Loucy (cell line): ENCODE data around the gene TUT7.
"Not testable (repeated sequence)": the region's sequence is repeated elsewhere in the genome, so short reads cannot be mapped to it uniquely, and the experiment has no call there.

ENCODE experiments used
- H2AFZ ChIP-seq: fragments of 200-600 bp; sonication (generic); 2 replicates; pipeline ENCODE4 v1.6.0; 2016; ENCODE audit warnings: antibody characterized with exemption, mild to moderate bottlenecking, low read length, moderate library complexity
- H3F3A ChIP-seq: fragments of 200-600 bp; 2 replicates; pipeline ENCODE4 v1.6.0; 2016; ENCODE audit warnings: antibody characterized with exemption, low read depth, mild to moderate bottlenecking
- H3K27me3 ChIP-seq: fragments of 200-600 bp; sonication (generic); 2 replicates; pipeline ENCODE4 v1.6.1; 2014; ENCODE audit warnings: low read length, mild to moderate bottlenecking; ENCODE audit not compliant: insufficient read depth, poor library complexity, severe bottlenecking
- H3K36me3 ChIP-seq: fragments of 200-600 bp; sonication (generic); 2 replicates; pipeline ENCODE4 v1.6.1; 2016; ENCODE audit warnings: low read length; ENCODE audit not compliant: insufficient read depth
- H3K4me1 ChIP-seq: fragments of 200-600 bp; sonication (generic); 2 replicates; pipeline ENCODE4 v1.5.1; 2014; ENCODE audit warnings: low read length, mild to moderate bottlenecking; ENCODE audit not compliant: insufficient read depth, poor library complexity, severe bottlenecking
- H3K4me2 ChIP-seq: fragments of 200-600 bp; sonication (generic); 2 replicates; pipeline ENCODE4 v1.6.0; 2014; ENCODE audit warnings: antibody characterized with exemption, low read length, low read depth, mild to moderate bottlenecking; ENCODE audit not compliant: poor library complexity, severe bottlenecking
- H3K4me3 ChIP-seq: fragments of 200-600 bp; sonication (generic); 2 replicates; pipeline ENCODE4 v1.5.1; 2014; ENCODE audit warnings: low read length, mild to moderate bottlenecking, mixed read lengths; ENCODE audit not compliant: poor library complexity, severe bottlenecking
- H3K79me2 ChIP-seq: fragments of 200-600 bp; sonication (generic); 2 replicates; pipeline ENCODE4 v1.6.1; 2014; ENCODE audit warnings: low read length; ENCODE audit not compliant: insufficient read depth
- H3K9ac ChIP-seq: fragments of 200-600 bp; sonication (generic); 2 replicates; pipeline ENCODE4 v1.6.0; 2014; ENCODE audit warnings: mild to moderate bottlenecking, low read depth, low read length, moderate library complexity; ENCODE audit not compliant: poor library complexity, severe bottlenecking
- H3K9me2 ChIP-seq: fragments of 200-600 bp; sonication (generic); replicated peaks from 2 replicates; pipeline ENCODE4 v1.6.1; 2016; ENCODE audit warnings: low read depth, low read length, mixed read lengths
- H3K9me3 ChIP-seq: fragments of 200-600 bp; sonication (generic); 2 replicates; pipeline ENCODE4 v1.6.1; 2014; ENCODE audit warnings: mild to moderate bottlenecking, antibody characterized with exemption, low read length, low read depth; ENCODE audit not compliant: insufficient read depth
- H4K20me1 ChIP-seq: fragments of 200-600 bp; sonication (generic); 2 replicates; pipeline ENCODE4 v1.6.0; 2014; ENCODE audit warnings: antibody characterized with exemption, low read length, mild to moderate bottlenecking; ENCODE audit not compliant: insufficient read depth, poor library complexity, severe bottlenecking
- CTCF ChIP-seq: fragments of 200-600 bp; sonication (generic); conservative IDR thresholded peaks from 2 replicates; pipeline ENCODE4 v1.5.1; 2014; ENCODE audit warnings: mild to moderate bottlenecking, antibody characterized with exemption, low read length
- EZH2phosphoT487 ChIP-seq: fragments of 200-600 bp; IDR thresholded peaks from 2 replicates; pipeline ENCODE4 v1.6.1; 2018; ENCODE audit warnings: antibody characterized with exemption, mild to moderate bottlenecking, moderate library complexity, borderline replicate concordance

TUT7 gene

GRCh38 chr9:86354011-86354817 is at the start of gene TUT7:
Gene TUT7, minus strand, starts transcription at chr9:86354410. Its CDS starts 1,211 bp downstream, at chr9:86353199.
- Histone ChIP-seq H3K4me3 (peak within 1 kb of the TSS; percentile 100), H2AFZ (peak within 1 kb of the TSS; percentile 95), H4K20me1 (peaks cover 36% of the 10 kb centered on the region), H3K9me2 (no peaks in the 10 kb centered on the region), H3K9me3 (no peaks in the 10 kb centered on the region), H3K27me3 (no peaks in the 10 kb centered on the region), H3K36me3 (no peaks in the 10 kb centered on the region), H3F3A (no peaks in the 10 kb centered on the region; the same call in 1 of the 2 replicates), H3K4me2 (peak within 1 kb of the TSS; percentile 94), H3K79me2 (peaks cover 41% of the 10 kb centered on the region), H3K9ac (peak within 1 kb of the TSS; percentile 88), H3K4me1 (peaks cover 37% of the 10 kb centered on the region)
- no peak for TF ChIP-seq EZH2phosphoT487
- TF ChIP-seq CTCF: no peak

GRCh38 chr9:86402591-86402990 is 48.4 kb upstream of the TUT7 start:
- Histone ChIP-seq H3K4me3 (no peak overlapping the region), H3K79me2 (no peaks in the 10 kb centered on the region), H3K4me2 (no peak overlapping the region), H3F3A (no peaks in the 10 kb centered on the region), H3K9me3 (no peaks in the 10 kb centered on the region), H3K9ac (no peak overlapping the region), H3K27me3 (peaks cover 6% of the 10 kb centered on the region), H2AFZ (peak overlapping the region; percentile 20; the same call in 1 of the 2 replicates), H3K4me1 (no peaks in the 10 kb centered on the region), H3K36me3 (no peaks in the 10 kb centered on the region), H4K20me1 (no peaks in the 10 kb centered on the region), H3K9me2 (no peaks in the 10 kb centered on the region)
- TF ChIP-seq CTCF (no peak), EZH2phosphoT487 (no peak)

GRCh38 chr9:86396412-86396811 is 42.2 kb upstream of the TUT7 start:
- Histone ChIP-seq H3K9ac (no peak overlapping the region), H2AFZ (no peak overlapping the region), H3K79me2 (no peaks in the 10 kb centered on the region), H3K9me2 (no peaks in the 10 kb centered on the region), H3K36me3 (no peaks in the 10 kb centered on the region), H3K4me1 (no peaks in the 10 kb centered on the region), H3K4me2 (no peak overlapping the region), H4K20me1 (no peaks in the 10 kb centered on the region), H3K4me3 (no peak overlapping the region), H3F3A (no peaks in the 10 kb centered on the region), H3K27me3 (no peaks in the 10 kb centered on the region), H3K9me3 (no peaks in the 10 kb centered on the region)
- TF ChIP-seq CTCF (no peak), EZH2phosphoT487 (no peak)

- not testable (repeated sequence) for H3K4me1 ChIP-seq, H4K20me1 ChIP-seq, H3K79me2 ChIP-seq, H3K4me3 ChIP-seq, H2AFZ ChIP-seq, H3K36me3 ChIP-seq, H3K27me3 ChIP-seq, H3K9me3 ChIP-seq, H3F3A ChIP-seq, H3K4me2 ChIP-seq, H3K9me2 ChIP-seq, H3K9ac ChIP-seq
Measured at GRCh38 chr9:86390184-86390583, 36.0 kb upstream of the TUT7 start.
